ENCODE data around the gene LMF1.

GRCh38 chr16:951660-952301 lies 19.0 kb downstream of the LMF1 start:
- TF ChIP-seq EP300 (IDR thresholded peaks at IDR 0.05): no peak
- TF ChIP-seq CTCF (IDR thresholded peaks at IDR 0.05): no peak
- TF ChIP-seq POLR2A (IDR thresholded peaks at IDR 0.05): no peak

Data from upper lobe of left lung (tissue), 4 donors.